ENCODE results near the gene EIF4B. TPM values are rescaled to one million over a fixed set of nuclear protein-coding genes. Genes with fewer than 3 reads are reported as not detected.
A peak's percentile ranks its signal among the peaks of the same experiment; 100 is the strongest.

The EIF4B gene
- total RNA-seq (1,000 to 10,000 TPM in 3 of 7 donors, 100 to 1,000 TPM in 4; 713 to 1,452 (median 896) TPM), polyA plus RNA-seq (100 to 1,000 TPM; 316 to 882 TPM)
- long read RNA-seq, donor 1, full-length matches to known transcripts = 3,147 of 3,982 reads
- long read RNA-seq, donor 1, partial matches to known transcripts = 490 of 3,982 reads
- long read RNA-seq, donor 1, other reads (novel, unspliced or antisense) = 345 of 3,982 reads
- long read RNA-seq, donor 2, full-length matches to known transcripts = 52 of 70 reads
- long read RNA-seq, donor 2, partial matches to known transcripts = 18 of 70 reads
- long read RNA-seq, donor 2, other reads (novel, unspliced or antisense) = 0 of 70 reads
- long read RNA-seq, donor 3, full-length matches to known transcripts = 936 of 1,164 reads
- long read RNA-seq, donor 3, partial matches to known transcripts = 138 of 1,164 reads
- long read RNA-seq, donor 3, other reads (novel, unspliced or antisense) = 90 of 1,164 reads

- DNase-seq = peak; percentile 99 to 100 (median 100)
- Histone ChIP-seq H3K4me3 (peak within 1 kb of the TSS; percentile 64), H3K36me3 (no peaks in the 10 kb centered on the region), H3K27me3 (no peaks in the 10 kb centered on the region), H3K4me1 (ENCODE audit: insufficient read depth) (peaks cover 2% of the 10 kb centered on the region), H3K9me3 (no peaks in the 10 kb centered on the region), H3K27ac (peak within 1 kb of the TSS; percentile 75 to 79)
- TF ChIP-seq EP300 (IDR thresholded peaks at IDR 0.05) = peak; percentile 82
- TF ChIP-seq CTCF (IDR thresholded peaks at IDR 0.05) = peak in 1 of 3 donors; percentile 13
- peak; percentile 73 for TF ChIP-seq POLR2A (IDR thresholded peaks at IDR 0.05)
- WGBS, 3 donors = 0 to 1% (median 0%) methylated on average over 64 of the region's 64 CpGs
- intact Hi-C loops (cut with DNase I) = no loop called here
Measured at GRCh38 chr12:53005986-53006809, at the start of gene EIF4B. Gene EIF4B, plus strand, starts transcription at chr12:53006456. Its CDS starts 28 bp downstream, at chr12:53006484.

- H3K36me3 ChIP-seq = no peaks in the 10 kb centered on the region
- H3K9me3 ChIP-seq = peaks cover 0 to 3% of the 10 kb centered on the region in 2 donors
- H3K27ac ChIP-seq = no peak overlapping the region
- intact Hi-C loops (cut with DNase I) = no loop called here
- TF ChIP-seq POLR2A (IDR thresholded peaks at IDR 0.05) = no peak
- H3K4me3 ChIP-seq = no peak overlapping the region
- WGBS, 3 donors = 47 to 66% (median 58%) methylated on average over 5 of the region's 5 CpGs
- no peak for DNase-seq
- no peaks in the 10 kb centered on the region for H3K27me3 ChIP-seq
- no peaks in the 10 kb centered on the region for H3K4me1 ChIP-seq (ENCODE audit: insufficient read depth)
Measured at GRCh38 chr12:52956987-52957386, 49.3 kb upstream of the EIF4B start.

- Histone ChIP-seq H3K9me3 (peaks cover 0 to 2% of the 10 kb centered on the region in 2 donors), H3K27ac (no peak overlapping the region), H3K4me3 (no peak overlapping the region), H3K36me3 (no peaks in the 10 kb centered on the region), H3K27me3 (no peaks in the 10 kb centered on the region), H3K4me1 (ENCODE audit: insufficient read depth) (no peaks in the 10 kb centered on the region)
- WGBS, 3 donors = 38 to 43% (median 39%) methylated on average over 15 to 19 of the region's 19 CpGs
- no peak for TF ChIP-seq EP300 (IDR thresholded peaks at IDR 0.05)
- no peak for TF ChIP-seq POLR2A (IDR thresholded peaks at IDR 0.05)
- no peak for TF ChIP-seq CTCF (IDR thresholded peaks at IDR 0.05)
- intact Hi-C loops (cut with DNase I) = no loop called here
- DNase-seq = no peak
Measured at GRCh38 chr12:52964556-52965336, 41.5 kb upstream of the EIF4B start.

GRCh38 chr12:52965337-52965731, 40.9 kb upstream of the EIF4B start:
- intact Hi-C loops (cut with DNase I) = no loop called here
- H3K36me3 ChIP-seq = no peaks in the 10 kb centered on the region
- H3K27me3 ChIP-seq = no peaks in the 10 kb centered on the region
- no peaks in the 10 kb centered on the region for H3K4me1 ChIP-seq (ENCODE audit: insufficient read depth)
- DNase-seq = no peak
- H3K27ac ChIP-seq = no peak overlapping the region
- WGBS, 3 donors = 1 to 4% (median 2%) methylated on average over 23 to 28 of the region's 28 CpGs
- H3K9me3 ChIP-seq = no peaks in the 10 kb centered on the region
- TF ChIP-seq CTCF (IDR thresholded peaks at IDR 0.05) (no peak), POLR2A (IDR thresholded peaks at IDR 0.05) (no peak)
- no peak overlapping the region for H3K4me3 ChIP-seq
